ENCODE measurements around the gene ADGRD1.

ADGRD1 gene

GRCh38 chr12:131076791-131077747, 123.4 kb downstream of the ADGRD1 start:
- no peak for DNase-seq

DNA sequence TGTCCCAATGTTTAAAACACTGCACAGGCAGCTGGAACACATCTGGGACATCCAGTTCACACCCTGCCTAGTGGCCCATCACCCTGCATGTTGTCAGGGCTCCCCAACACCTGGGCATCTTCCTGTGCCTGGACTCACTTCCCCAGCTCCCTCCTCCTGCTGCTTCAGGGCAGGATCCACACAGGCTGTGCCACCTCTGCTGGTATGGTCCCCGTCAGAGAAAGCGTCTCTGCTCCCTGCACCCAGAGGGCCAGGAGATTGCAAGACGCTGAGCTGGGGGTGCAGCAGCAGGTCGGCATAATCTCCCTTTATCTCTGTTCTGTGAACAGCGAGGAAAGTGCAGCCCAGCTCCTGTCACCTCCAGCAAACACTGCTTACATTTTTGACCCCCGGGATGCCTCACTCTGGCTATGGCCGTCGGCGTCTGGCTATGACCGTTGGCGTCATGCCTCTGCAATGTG, 124.3 kb downstream of the ADGRD1 start:
- DNase-seq, result no peak

DNA sequence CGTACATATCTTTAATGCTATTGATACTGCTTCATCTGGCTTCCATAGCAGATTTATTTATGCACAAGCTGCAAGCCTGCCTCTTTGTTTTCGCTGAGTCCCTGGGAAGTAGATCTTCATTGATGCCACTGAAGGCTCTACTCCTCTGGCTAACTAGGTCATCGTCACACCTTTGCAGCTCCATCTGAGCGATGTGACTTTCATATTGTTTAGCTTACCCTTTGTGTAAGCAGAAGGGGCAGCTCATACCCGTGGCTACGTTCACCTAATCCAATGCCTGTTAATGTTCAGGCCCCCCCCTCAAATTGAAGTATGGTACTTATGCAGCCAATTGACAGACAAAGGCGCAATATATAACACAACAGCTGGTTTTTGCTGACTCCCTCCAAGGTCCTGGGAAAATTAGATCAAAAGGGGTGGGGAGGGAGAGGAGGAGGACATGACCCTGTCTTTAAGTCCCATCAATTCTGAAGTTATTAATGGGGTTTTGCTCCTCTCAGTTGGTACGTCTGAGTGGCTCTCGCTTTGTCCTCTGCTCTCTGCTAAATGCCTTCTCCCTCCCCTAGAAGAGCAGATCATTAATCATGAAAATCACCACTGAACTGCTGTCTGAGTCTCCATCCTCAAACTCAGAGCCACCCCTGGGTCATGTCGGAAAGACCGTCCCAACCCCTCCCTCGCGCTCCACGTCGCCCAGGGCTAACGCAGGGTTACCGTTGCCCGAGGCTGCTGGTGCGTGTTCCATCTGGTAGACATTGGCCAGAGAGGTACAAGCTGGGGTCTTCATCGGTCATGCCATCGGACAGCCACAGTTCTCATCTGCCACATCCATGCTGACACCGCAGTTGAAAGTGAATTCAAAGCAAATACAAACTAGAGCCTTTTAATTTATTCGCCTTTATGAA, 128.8 kb downstream of the ADGRD1 start:
- no peak for DNase-seq

DNA sequence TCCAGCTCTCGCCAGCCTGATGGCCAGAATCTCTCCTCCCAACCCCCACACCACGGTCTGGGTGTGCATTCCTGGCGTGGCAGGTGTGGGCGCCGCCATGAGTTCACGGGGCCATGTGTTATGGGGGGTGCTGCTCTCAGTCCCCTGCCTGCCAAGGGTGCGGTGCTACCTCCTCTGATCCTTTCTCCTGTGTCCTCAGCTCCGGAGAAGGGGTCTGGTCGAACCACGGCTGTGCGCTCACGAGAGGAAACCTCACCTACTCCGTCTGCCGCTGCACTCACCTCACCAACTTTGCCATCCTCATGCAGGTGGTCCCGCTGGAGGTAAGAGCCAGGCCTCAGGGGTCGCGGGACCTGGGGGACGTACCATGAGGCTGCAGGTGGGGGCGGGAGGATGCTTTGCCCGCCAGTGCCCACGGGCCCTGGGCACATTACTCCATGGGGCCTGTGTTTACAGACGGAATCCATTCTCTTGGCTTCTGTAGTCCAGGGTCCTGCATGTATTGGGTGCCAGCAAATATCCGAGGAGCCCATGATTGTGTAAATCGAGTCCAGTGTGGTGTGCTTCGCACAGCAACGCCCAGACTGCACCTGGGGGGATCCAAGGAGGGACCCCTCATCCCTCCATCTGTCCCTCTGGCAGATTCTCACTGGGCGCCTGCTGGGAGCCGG, 130.8 kb downstream of the ADGRD1 start:
- DNase-seq, result no peak

DNA sequence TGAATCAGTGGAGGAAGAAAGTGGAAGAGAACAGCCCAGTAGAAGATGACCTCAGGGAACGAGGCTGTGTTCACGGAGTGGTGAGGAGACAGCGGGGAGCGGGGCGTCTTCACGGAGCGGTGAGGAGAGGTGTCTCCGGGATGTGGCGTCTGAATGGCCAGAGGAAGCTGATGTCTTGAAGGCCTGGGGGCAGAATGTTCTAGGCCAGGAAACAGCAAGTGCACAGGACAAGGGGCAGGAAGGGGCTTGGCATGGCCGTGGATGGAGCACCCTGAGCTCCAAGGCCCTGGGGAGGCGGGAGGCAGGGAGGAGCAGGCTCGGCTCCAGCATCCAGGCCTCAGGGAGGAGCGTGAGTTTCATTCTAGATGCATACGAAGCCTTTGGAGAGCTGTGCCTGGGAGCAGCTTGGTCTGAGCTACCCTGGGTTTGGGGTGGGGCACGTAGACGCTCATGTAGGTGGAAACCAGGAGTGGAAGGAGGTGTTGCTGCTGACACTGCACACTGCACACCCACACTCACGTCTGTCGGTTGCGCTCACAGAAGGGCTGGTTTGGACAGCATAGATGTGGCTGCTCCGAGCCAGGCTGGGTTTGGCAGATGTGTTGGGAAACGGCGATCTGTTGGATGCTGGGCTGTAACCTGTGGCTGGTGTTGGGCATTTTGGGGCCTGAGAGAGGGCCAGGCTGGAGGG, 131.6 kb downstream of the ADGRD1 start:
- no peak for DNase-seq

GRCh38 chr12:131085816-131086591, 132.3 kb downstream of the ADGRD1 start:
- no peak for DNase-seq

- no peak for DNase-seq
Observed at GRCh38 chr12:131087302-131087818, 133.7 kb downstream of the ADGRD1 start.

DNA sequence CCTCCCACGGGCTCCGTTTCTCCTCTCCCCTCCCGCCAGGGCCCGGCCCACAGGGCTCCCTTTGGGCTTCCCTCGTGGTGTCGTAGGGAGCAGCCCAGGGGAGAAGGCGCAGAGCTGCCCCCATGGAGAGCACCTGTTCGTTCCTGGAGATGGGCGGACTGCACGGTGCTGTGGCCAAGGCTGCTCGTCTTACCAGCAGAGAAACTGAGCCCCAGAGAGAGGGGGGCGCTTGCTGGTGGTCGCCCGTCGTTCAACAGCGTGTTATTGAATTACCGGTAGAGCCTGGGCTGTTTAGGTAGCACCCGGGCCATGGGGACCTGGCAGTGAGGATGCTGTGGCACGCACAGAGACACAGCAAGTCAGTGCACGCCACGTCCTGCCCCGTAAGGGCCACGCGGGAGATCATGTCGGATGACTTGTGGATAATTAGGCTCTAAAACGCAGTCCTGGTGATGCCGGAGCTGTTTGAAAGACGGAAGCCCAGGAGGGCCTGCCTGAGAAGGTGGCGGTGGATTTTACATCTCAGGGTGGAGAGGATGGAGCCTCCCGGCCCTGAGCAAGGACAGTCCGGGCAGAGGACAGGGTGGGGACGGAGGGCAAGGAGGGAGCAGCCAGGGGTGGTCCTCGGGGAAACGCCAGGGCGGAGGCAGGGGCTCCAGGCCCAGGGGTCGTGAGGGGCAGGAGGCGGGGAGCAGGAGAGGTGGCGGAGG, 134.4 kb downstream of the ADGRD1 start:
- DNase-seq, result no peak

DNA sequence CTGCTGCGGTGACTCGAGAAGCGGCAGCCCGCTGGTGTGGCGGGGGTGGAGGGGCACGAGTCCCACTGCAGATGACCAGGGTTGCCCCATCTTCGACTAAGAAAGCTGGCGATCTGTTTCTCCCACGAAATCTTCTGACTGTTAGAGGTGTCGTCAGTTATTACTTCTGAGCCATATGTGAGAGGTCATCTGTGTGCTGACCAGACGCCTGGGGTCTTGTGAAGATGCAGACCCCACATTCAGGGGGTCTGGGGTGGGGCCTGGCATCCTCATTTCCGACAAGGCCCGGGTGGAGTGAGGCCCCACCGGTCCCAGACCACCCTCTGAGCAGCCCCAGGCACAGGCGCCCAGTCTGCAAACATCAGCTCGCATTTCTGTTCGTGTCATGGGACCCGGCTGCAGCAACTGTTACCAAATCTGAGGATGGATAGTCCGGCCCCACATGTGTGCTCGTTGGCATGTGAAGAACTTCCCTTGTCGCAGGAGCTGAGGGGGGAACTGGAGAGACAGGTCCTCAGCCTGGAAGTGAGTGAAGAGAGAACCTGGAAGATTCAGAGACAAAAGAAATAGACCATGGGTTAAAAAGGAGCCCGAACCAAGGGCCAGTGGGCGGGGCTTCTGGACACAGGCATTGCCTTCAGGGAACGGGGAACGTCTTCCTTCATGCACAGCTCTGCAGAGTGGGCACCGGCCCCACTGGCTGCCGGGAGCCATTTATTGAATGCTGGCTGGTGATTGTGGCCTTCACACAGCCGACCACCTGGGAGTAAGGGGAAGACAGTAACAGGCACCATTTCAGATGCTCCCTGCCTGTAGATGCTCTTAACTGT, 135.2 kb downstream of the ADGRD1 start:
- no peak for DNase-seq

DNA sequence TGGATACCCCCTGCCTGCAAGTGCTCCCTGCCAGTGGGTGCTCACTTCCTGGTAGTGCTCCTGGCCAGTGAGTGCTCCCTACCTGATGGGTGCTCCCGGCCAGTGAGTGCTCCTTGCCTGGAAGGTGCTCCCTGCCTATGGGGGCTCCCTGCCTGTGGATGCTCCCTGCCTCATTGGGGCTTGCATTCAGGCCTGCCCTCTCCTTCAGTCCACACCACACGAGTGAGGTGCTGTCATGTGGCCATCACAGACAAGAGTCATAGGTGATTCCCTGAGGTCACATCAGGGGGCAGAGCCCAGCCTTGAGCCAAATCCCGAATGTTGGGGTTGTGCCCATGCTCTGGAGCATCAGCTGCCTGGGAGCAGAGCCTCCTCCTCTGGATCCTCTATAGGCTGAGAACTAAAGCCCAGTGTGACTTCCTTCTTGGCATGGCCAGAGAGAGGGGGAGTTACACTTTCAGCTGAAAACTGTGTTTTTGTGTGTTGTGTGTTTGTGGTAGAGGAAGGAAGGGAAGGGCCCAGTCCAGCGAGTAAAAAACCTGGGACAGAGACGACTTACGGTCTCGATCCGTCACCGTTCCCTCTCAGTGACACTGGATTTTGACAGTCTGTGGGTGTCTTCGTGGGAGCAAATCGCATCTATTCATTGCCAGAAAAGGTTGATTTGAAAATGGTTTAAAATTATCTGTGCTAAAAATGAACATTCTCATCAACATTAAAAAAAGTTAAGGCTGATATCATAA, 136.0 kb downstream of the ADGRD1 start:
- DNase-seq, result no peak

- DNase-seq, result no peak
Observed at GRCh38 chr12:131090274-131091210, 136.8 kb downstream of the ADGRD1 start.

DNA sequence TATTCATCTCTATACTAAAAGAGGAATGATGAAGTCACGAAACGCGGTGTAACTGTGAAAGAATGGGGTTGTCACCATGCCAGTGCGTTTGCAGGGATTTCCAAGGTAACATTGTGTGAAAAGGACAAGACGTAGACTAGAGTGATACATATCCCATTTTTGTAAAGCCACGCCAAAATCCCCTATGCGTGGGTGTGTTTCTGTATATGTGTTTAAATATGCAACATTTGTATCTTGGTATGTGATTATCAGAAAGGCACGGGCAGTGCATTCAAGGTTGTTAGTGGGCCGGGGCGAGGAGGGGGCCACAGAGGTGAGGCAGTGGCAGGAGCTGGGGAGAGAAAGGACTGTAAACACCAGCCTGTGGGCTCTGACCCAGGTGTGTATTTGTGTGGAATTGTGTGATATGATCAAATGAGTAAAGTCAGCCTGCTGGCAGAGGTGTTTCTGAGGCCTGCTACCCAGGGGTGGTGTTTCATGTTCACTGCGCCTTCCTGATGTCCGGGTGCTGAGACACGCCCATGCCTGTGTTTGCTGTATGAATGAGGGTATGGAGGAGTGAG, 137.8 kb downstream of the ADGRD1 start:
- DNase-seq, result no peak

DNA sequence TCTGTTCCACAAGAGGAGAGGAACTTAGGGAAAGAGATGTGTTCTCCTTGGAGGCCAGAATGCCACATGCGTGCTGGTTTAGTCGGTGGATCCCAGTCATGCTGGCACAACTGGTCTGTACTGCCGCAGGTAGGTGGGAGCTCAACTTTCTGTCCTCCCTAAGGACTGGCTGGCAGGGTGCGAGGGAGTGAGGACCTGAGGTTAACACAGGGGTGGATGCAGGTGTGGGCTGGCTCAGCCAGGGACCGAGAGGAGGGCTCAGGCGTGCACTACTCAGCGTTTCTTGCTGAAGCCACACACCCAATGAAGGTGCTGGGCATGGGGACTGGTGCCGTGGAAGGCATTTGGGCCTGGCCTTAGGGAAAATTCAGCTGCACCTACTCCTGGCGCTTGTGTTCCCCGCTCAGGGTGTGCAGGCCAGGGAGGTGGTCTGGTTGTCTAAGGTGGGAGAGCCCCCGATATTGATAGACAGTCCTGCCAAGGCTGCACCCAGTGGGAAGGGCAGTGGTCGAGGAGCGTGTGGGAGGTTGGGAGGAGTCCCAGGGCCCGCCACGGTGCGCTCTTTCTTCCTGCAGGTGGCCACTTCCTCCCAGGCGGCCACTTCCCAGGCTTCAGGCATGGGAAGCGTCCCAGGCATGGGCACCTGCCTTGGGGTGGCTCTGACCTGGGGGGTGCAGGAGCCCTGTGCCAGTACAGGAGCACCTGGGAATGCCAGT, 138.4 kb downstream of the ADGRD1 start:
- DNase-seq, result no peak

- peak; percentile 36 for DNase-seq
Observed at GRCh38 chr12:131092901-131093603, 139.3 kb downstream of the ADGRD1 start.

DNA sequence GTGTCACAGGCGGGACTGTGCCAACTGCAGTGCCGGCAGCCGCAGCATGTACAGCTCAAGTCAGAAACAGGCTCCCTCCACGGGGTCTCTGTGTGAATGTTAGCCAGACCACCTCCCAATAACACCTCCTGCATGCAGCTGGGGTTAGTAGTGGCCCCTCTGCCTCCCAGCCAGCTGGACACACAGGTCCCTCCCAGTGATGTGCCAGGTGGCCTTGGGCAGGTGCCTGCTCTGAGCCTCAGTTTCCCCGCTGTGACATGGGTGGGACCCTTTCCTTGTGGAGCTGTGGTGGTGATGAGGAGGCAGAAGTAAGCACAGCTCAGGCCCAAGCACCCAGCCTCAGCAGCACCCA, 139.9 kb downstream of the ADGRD1 start:
- DNase-seq, result no peak

Data from Kasumi-1 (cell line).